Lower lobe of right lung (tissue), 2 donors: Measurements from ENCODE around the gene HRCT1. TPM values are rescaled to one million over a fixed set of nuclear protein-coding genes. Genes with fewer than 3 reads are reported as not detected.

Experiments used
- ATAC-seq, 2 donors: fragments of 200-7000 bp; cut with Tn5 transposase; one replicate each; pipeline ENCODE4 v1.9.1; 2020 to 2022; ENCODE audit warnings: mild to moderate bottlenecking in 2 of 2, moderate library complexity in 2 of 2
- DNase-seq: peaks from one replicate; pipeline ENCODE4 v3.0.0-alpha.2; 2020
- H3K27ac ChIP-seq: fragments of 200-600 bp; one replicate; pipeline ENCODE4 v1.8.0; 2022
- H3K27me3 ChIP-seq: fragments of 200-600 bp; one replicate; pipeline ENCODE4 v1.8.0; 2022; ENCODE audit warnings: low read depth
- H3K36me3 ChIP-seq: fragments of 200-600 bp; one replicate; pipeline ENCODE4 v1.8.0; 2022; ENCODE audit warnings: mild to moderate bottlenecking
- H3K4me1 ChIP-seq: fragments of 200-600 bp; one replicate; pipeline ENCODE4 v1.8.0; 2022
- H3K4me3 ChIP-seq: fragments of 200-600 bp; one replicate; pipeline ENCODE4 v1.8.0; 2022; ENCODE audit warnings: mild to moderate bottlenecking
- H3K9me3 ChIP-seq: fragments of 200-600 bp; one replicate; pipeline ENCODE4 v1.8.0; 2022
- CTCF ChIP-seq: fragments of 200-600 bp; IDR thresholded peaks from one replicate; pipeline ENCODE4 v1.8.0; 2022; ENCODE audit warnings: antibody characterized with exemption, mild to moderate bottlenecking
- intact Hi-C: fragments of 100-400 bp; cut with DNase I; formaldehyde crosslinking; loops from one replicate; pipeline ENCODE4 v1.11.0; 2022
- total RNA-seq: library from RNA; stranded (reverse); fragmentation: NEBNext Ultra II Directional; extraction: Animal tissue kit (Norgen Biotek cat#: 25700); gene quantifications from one replicate; pipeline ENCODE4 v1.2.1, GENCODE V29; 2021
- donor health status: DM: no; HTN: yes; CAD: no; lungs with severe emphysema.

The HRCT1 gene
- total RNA-seq, 1 donor from 2014 or later, result 8.7 TPM

- intact Hi-C loops, result no loop called here
- Histone ChIP-seq H3K36me3 (no peaks in the 10 kb centered on the region), H3K27me3 (no peaks in the 10 kb centered on the region), H3K4me3 (no peak overlapping the region), H3K9me3 (no peaks in the 10 kb centered on the region), H3K27ac (no peak overlapping the region), H3K4me1 (peaks cover 32% of the 10 kb centered on the region)
- no peak for ATAC-seq
- TF ChIP-seq CTCF, result no peak
- no peak for DNase-seq
These were observed 29.9 kb downstream of the HRCT1 start for GRCh38 chr9:35935755-35936509.

- no peaks in the 10 kb centered on the region for H3K27me3 ChIP-seq
- intact Hi-C loops, result no loop called here
- H3K9me3 ChIP-seq, result no peaks in the 10 kb centered on the region
- no peak overlapping the region for H3K4me3 ChIP-seq
- ATAC-seq (no peak), DNase-seq (no peak)
- H3K27ac ChIP-seq, result no peak overlapping the region
- no peak for TF ChIP-seq CTCF
- H3K4me1 ChIP-seq, result peaks cover 32% of the 10 kb centered on the region
- H3K36me3 ChIP-seq, result no peaks in the 10 kb centered on the region
These were observed 31.2 kb downstream of the HRCT1 start for GRCh38 chr9:35937227-35937626.

- no peak overlapping the region for H3K27ac ChIP-seq
- H3K27me3 ChIP-seq, result no peaks in the 10 kb centered on the region
- TF ChIP-seq CTCF, result no peak
- H3K36me3 ChIP-seq, result no peaks in the 10 kb centered on the region
- peaks cover 22% of the 10 kb centered on the region for H3K4me1 ChIP-seq
- DNase-seq (no peak), ATAC-seq (no peak)
- intact Hi-C loops, result no loop called here
- H3K4me3 ChIP-seq, result no peak overlapping the region
- H3K9me3 ChIP-seq, result no peaks in the 10 kb centered on the region
These were observed 32.7 kb downstream of the HRCT1 start for GRCh38 chr9:35938474-35939356.

- Histone ChIP-seq H3K27ac (no peak overlapping the region), H3K9me3 (no peaks in the 10 kb centered on the region), H3K27me3 (no peaks in the 10 kb centered on the region), H3K4me1 (peaks cover 22% of the 10 kb centered on the region), H3K4me3 (no peak overlapping the region), H3K36me3 (no peaks in the 10 kb centered on the region)
- ATAC-seq (no peak), DNase-seq (no peak)
- intact Hi-C loops, result no loop called here
- no peak for TF ChIP-seq CTCF
These were observed 33.8 kb downstream of the HRCT1 start for GRCh38 chr9:35939679-35940250.

GRCh38 chr9:35940458-35941407 lies 34.7 kb downstream of the HRCT1 start:
- intact Hi-C loops, result no loop called here
- DNase-seq (no peak), ATAC-seq (peak; percentile 34 to 38)
- no peaks in the 10 kb centered on the region for H3K36me3 ChIP-seq
- no peaks in the 10 kb centered on the region for H3K27me3 ChIP-seq
- H3K9me3 ChIP-seq, result no peaks in the 10 kb centered on the region
- TF ChIP-seq CTCF, result no peak
- H3K4me1 ChIP-seq, result peaks cover 26% of the 10 kb centered on the region
- H3K4me3 ChIP-seq, result no peak overlapping the region
- H3K27ac ChIP-seq, result peak overlapping the region; percentile 8
